Suppressor macrophage (primary cell): Measurements from ENCODE around the gene PLD3.

Experiments
- DNase-seq, 4 experiments: peaks; one replicate each; pipeline ENCODE4 v3.0.0-alpha.2; 2020 to 2022

Gene PLD3

DNA sequence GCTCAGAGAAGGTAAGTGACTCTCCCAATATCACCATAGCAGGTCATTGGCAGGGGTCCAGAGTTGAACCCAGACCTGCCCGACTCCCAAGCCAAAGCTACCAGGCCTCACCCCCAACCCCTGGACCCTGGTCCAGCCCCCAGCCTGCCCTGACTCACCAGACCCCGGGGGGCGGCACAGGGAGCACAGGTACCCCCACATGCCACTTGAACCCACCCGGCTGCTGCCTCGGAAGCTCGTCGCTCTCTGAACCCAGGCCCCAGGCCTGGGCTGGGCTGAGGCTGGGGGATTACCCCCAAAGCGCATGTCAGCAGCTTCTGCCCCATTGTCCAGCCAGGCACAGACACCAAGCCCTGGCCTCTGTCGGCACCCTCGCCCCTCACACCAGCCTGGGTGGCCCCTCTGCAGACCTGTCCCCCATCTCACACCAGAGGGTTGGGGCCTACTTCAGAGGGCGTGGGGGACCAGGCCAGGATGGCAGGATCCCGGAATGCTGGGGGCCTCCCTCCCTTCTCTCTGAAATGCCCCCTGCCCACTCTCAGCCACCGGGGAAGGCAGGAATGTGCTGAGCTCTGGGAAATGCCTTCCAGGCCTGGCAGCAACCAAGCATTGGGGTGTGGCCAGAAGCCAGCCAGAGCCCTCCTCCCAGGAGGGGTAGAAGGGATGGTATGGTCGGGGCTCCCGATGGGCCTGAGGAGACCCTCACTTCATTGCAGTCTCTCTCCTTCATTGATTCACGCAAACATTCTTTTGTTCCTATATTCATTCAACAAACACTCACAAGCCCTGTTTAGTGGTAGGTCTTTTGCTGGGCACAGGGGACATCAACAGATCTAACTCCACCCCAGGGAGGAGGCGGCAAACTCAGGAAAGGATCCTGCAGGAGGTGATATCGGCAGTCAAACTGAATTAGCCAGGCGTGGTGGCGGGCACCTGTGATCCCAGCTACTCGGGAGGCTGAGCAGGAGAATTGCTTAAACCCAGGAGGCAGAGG is 66.3 kb downstream of the PLD3 start:
- DNase-seq = no peak

- DNase-seq = peak in 2 of 4 experiments; percentile 25 to 30
Measured at GRCh38 chr19:40415768-40416167, 67.3 kb downstream of the PLD3 start.

DNA sequence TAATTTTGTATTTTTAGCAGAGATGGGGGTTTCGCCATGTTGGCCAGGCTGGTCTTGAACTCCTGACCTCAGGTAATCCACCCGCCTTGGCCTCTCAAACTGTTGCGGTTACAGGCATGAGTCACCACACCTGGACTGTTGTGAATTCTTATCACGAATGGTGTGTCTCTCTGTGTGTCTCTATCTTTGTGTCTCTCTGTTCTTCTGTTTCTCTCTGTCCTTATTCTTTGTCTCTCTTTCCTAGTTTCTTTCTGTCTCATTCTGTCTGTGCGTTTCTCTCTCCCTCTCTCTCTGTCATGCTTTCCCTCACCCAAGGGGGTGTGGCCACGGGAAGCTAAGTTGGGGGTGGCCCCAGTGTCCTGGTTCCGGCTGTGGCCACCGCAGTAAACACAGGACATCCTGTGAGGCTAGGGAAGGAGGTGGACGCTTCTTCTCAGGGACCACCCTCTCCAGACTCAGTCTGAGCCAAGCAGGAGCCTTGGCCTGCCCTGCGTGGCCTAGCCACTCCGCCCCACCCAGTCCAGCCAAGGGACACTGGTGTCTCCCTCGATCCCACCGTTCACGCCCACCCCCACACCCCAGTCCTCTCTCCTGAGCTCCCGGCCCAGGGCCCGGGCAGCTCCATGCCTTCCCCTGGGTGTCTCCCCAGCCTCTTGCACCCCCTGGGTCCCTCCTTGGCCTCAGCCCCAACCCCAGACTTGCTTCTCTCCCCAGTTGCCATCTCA is 68.6 kb downstream of the PLD3 start:
- DNase-seq = peak; percentile 40 to 69 (median 62)

- no peak for DNase-seq
Measured at GRCh38 chr19:40417643-40417981, 69.1 kb downstream of the PLD3 start.

GRCh38 chr19:40418040-40418439 is 69.5 kb downstream of the PLD3 start:
- DNase-seq = no peak

DNA sequence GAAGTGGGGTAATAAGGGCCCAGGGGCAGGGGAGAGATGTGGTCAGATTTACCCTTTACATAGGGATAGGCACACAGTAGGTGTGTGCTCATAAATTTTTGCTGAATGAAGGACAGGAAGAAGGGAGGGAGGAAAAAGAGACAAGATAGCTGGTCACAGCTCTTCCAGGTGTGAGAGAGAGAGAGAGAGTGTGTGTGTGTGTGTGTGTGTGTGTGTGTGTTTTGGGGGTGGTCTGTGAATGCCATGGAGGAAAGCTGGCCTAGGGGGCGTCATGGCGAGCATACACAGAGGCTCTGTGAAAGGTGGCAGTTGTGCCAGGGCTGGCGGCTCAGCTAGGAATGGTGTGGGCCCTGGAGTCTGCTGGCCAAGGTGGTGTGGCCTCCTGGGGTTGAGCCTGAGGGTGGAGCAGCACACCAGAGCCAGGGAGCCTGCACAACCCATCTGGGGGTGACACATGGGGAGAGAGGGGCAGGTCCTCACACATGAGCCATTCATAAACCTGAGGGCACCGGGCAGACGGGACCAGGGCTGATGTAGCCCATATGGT is 70.6 kb downstream of the PLD3 start:
- no peak for DNase-seq

DNA sequence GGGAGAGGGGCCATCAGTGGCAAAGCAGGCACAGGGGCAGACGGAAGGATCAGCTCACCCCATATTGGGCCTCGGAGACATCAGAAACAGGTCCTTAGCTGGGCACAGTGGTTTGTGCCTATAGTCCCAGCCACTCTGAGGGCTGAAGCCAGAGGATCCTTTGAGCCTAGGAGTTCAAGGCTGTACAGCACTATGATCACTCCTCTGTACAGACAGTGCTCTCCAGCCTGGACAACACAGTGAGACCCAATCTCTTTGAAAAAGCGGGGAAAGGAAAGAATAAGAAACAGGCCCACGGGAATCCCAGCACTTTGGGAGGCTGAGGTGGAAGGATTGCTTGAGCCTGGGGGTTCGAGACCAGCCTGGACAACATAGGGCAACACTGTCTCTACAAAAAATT is 71.3 kb downstream of the PLD3 start:
- DNase-seq = no peak

DNA sequence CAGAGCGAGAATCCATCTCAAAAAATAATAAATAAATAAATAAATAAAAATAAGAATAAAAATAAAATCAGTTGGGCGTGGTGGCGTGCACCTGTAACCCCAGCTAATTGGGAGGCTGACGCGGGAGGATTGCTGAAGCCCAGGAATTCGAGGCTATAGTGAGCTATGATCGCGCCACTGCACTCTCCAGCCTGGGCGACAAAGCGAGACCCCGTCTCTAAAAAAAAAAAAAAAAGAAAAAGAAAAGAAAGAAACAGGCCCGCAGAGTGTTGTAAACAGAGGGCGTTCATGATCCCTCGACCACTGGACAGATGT is 71.9 kb downstream of the PLD3 start:
- DNase-seq = no peak

DNA sequence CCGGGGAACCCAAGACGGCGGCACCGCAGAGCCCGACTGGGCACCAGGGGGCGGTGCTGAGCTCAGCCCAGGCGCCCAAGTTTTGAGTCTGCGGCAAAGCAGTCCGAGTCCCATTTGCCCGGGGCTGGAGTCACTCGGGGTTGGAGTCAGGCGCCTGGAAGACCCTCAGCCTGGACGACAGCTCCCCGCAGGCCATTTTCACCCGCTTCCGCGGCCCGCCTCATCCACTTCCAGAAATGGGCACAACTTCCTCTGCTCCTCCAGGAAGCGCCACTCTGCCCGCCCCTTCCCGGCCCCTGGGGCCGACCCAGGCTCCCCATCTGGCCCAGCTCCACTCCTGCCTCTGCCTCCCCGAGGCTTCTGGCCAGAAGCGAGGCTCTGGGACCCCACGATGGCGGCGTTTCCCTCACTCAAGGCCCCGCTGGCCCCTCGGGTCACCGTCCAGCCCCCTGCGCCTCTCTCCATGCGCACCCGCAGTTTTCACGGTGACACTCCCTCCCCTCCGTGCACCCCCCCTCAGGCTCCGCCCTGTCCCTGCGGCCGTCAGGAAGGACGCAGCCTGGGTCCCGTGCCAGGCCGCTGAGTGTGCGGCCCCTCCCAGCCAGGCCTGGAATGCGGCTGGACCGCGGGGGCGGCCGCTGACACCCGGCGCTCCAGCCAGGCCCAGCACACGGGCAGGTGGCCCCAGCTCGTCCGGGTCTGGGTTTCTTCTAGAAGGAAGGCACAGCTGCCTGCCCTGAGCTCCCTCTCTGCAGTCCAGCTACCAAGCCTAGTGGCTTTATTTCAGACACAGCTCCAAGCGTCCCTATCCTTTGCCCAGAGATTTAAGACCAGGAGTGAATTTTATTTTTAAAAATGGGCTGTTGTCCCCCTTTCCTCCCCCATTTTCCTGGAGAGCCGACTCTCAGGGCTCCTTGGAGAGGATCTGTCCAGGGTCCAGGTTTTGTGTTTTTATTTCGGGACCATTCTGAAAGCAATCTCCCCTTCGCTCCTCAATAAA is 72.6 kb downstream of the PLD3 start:
- DNase-seq = peak; percentile 92 to 96 (median 94)

- DNase-seq = no peak
Measured at GRCh38 chr19:40421993-40422747, 73.7 kb downstream of the PLD3 start.

DNA sequence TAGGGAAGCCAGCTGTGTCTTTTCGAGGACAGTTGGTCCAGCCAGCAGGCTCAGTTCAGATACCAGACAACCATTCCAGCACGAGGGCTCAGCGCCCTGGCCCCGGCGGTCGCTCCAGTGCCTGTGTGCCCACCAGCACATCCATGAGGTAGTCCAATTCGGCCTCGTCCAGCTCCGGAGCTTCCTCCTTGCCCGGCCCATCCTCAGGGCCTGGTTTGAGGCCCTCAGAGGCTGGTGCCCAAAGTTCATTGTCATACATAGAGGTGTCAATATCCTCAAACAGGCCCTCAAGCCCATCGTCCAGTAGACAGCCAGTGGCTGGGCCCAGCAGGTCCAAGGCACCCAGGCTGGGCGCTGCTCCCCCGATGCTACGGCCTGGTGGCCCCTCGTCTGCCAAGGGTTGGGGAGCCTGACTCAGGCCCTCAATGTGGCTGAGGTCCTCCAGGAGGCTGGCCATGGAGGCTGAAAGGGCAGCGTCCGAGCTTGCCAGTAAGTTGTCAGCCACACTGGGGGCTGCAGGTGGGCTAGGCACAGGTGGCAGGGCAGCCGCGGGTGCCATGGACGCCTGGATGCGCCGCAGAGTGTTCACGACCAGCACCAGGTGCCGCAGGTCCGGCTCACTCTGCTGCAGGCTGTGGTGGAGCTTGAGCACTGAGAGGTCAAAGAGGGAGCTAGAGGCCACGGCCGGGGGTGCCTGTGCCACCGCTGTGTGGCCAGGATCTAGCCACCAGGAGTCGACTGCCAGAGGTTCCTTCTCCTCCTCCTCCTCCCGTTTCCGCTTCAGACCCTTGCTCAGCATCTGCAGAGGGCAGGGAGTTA is 74.5 kb downstream of the PLD3 start:
- no peak for DNase-seq

DNA sequence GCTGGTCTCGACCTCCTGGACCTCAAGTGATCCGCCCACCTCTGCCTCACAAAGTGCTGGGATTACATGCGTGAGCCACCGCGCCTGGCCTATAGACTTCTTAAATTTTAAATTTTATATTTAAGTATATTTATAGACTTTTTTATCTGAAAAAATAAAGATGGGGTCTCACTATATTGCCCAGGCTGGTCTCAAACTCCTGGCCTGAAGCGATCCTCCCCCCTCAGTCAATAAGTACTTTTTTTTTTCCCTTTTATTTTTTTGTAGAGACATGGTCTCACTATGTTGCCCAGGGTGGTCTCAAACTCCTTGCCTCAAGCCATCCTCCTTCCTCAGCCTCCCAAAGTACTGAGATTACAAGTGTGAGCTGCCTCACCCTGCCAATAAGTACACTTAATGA is 75.4 kb downstream of the PLD3 start:
- no peak for DNase-seq

GRCh38 chr19:40424637-40425449 is 76.3 kb downstream of the PLD3 start:
- DNase-seq = peak in 3 of 4 experiments; percentile 32 to 49 (median 48)

DNA sequence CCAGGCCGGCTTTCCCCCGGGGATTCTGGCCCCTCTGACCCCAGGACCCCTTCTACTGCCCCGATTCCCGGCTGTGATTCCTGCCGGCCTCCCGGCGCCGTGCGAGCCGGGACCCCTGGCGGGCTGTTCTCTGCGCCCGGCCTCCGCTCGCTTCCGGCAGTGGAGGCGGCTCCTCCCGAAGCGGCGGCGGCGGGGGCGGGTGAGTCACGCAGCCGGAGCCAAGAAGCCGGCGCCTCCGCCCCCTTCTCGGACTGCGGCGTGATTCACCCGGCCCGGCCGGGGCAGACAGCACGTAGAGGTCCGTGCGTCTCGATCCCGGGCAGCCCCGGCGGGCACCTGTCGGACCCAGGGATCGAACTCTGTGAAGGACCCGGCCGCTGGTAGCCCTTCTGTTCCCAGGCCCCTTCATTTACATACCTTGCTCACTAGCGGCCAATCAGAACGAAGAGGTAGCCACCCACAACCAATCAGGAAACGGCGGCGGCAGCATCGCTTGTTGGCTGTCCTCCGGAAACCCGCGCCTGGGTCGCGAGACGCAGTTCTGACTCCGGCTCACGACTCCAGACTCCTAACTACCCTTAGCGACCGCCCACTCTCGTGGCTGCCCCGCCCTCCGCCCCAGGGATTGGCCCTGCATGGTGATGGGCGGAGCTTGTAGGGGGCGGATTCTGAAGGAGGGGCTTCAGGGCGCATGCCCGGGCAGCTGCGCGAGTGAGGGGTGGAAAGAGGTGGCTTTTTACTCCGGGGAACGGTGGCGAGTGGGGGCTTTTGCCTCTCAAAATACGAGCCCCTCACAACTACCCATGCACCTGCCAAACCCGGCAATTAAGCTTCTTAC is 77.2 kb downstream of the PLD3 start, which contains the start of gene SERTAD1:
TSS of gene SERTAD1 (minus strand) at position 543 of the 838 bp plus-strand sequence. CDS start 2,446 bp downstream, outside the sequence.
- peak; percentile 100 for DNase-seq
